HEK293T (cell line): ENCODE measurements around the gene NACC2.

Experiments
- ARNT ChIP-seq: fragments of 450-650 bp; IDR thresholded peaks from 2 replicates; pipeline ENCODE4 v1.6.1; 2017; ENCODE audit warnings: mild to moderate bottlenecking
- FOXM1 ChIP-seq: fragments of 450-650 bp; IDR thresholded peaks from 2 replicates; pipeline ENCODE4 v1.6.1; 2017; ENCODE audit warnings: mild to moderate bottlenecking, borderline replicate concordance

- TF ChIP-seq FOXM1 (no peak), ARNT (no peak)
These were observed 33.3 kb upstream of the NACC2 start for GRCh38 chr9:136128436-136128835.
